ENCODE data around the gene NDST4.

DNA sequence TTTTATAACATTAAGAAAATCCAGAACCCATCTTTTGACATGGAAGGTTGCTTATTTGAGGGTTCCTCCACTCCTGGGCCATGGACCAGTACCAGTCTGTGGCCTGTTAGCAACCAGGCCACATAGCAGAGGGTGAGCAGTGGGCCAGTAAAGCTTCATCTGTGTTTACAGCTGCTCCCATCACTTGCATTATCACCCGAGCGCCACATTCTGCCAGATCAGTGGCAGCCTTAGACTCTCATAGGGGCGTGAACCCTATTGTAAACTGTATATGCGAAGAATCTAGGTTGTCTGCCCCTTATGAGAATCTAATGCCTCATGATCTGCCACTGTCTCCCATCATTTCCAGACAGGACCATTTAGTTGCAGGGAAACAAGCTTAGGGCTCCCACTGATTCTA is 58.6 kb downstream of the NDST4 start:
- TF ChIP-seq, protein P1, sequence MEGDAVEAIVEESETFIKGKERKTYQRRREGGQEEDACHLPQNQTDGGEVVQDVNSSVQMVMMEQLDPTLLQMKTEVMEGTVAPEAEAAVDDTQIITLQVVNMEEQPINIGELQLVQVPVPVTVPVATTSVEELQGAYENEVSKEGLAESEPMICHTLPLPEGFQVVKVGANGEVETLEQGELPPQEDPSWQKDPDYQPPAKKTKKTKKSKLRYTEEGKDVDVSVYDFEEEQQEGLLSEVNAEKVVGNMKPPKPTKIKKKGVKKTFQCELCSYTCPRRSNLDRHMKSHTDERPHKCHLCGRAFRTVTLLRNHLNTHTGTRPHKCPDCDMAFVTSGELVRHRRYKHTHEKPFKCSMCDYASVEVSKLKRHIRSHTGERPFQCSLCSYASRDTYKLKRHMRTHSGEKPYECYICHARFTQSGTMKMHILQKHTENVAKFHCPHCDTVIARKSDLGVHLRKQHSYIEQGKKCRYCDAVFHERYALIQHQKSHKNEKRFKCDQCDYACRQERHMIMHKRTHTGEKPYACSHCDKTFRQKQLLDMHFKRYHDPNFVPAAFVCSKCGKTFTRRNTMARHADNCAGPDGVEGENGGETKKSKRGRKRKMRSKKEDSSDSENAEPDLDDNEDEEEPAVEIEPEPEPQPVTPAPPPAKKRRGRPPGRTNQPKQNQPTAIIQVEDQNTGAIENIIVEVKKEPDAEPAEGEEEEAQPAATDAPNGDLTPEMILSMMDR (optimal IDR thresholded peaks at IDR 0.05 in 1 of 3, IDR thresholded peaks at IDR 0.05 in 1 of 3, conservative IDR thresholded peaks at IDR 0.05 in 1 of 3; ENCODE audit: extremely low read depth in 1 of 3, insufficient read depth in 2 of 3, low read length in 3 of 3): no peak
- TF ChIP-seq EZH2 (IDR thresholded peaks at IDR 0.05; ENCODE audit: low read length): no peak

All from keratinocyte (primary cell).